GM12891 (cell line): Measurements from ENCODE around the gene KCNIP2.

Experiments
- PAX5 ChIP-seq: IDR thresholded peaks from 2 replicates; pipeline ENCODE4 v1.6.1; 2011; ENCODE audit warnings: low read length, moderate library complexity, mild to moderate bottlenecking; ENCODE audit not compliant: insufficient read depth, severe bottlenecking
- POLR2A ChIP-seq: IDR thresholded peaks from 2 replicates; pipeline ENCODE4 v1.6.1; 2011; ENCODE audit warnings: low read depth, low read length, control low read depth
- POLR2AphosphoS5 ChIP-seq: IDR thresholded peaks from 2 replicates; pipeline ENCODE4 v1.6.1; 2011; ENCODE audit warnings: low read depth, low read length, control low read depth
- POU2F2 ChIP-seq: IDR thresholded peaks from 2 replicates; pipeline ENCODE4 v1.6.1; 2011; ENCODE audit warnings: low read depth, mild to moderate bottlenecking, control low read depth, low read length, moderate library complexity
- SPI1 ChIP-seq: IDR thresholded peaks from 2 replicates; pipeline ENCODE4 v1.6.1; 2011; ENCODE audit warnings: low read depth, low read length, control low read depth
- TAF1 ChIP-seq: IDR thresholded peaks from 2 replicates; pipeline ENCODE4 v1.6.1; 2011; ENCODE audit warnings: low read depth, low read length, control low read depth

- no peak for TF ChIP-seq TAF1
- TF ChIP-seq POLR2A = no peak
- no peak for TF ChIP-seq SPI1
- TF ChIP-seq POLR2AphosphoS5 = no peak
- TF ChIP-seq POU2F2 = no peak
- no peak for TF ChIP-seq PAX5
These were observed 65.3 kb downstream of the KCNIP2 start for GRCh38 chr10:101778151-101778780.
